BJ (cell line): ENCODE results near the gene PRDX2. TPM values are rescaled to one million over a fixed set of nuclear protein-coding genes. Genes with fewer than 3 reads are reported as not detected.

Experiments
- CTCF ChIA-PET: fragments of 350-600 bp; formaldehyde crosslinking; extraction: SDS; loops from one replicate; lab custom pipeline; 2021; ENCODE audit warnings: antibody characterized with exemption, inconsistent platforms; lab: Yijun Ruan, JAX
- POLR2A ChIA-PET: fragments of 300-600 bp; sonication (Branson Sonifier 250); formaldehyde crosslinking; extraction: SDS; loops from one replicate; lab custom pipeline; 2021; ENCODE audit warnings: antibody characterized with exemption; lab: Charles Lee
- DNase-seq: peaks from one replicate; pipeline ENCODE4 v3.0.0-alpha.2; 2011; ENCODE audit warnings: low read depth
- H3K27me3 ChIP-seq: 2 replicates; pipeline ENCODE4 v1.6.0; 2011; ENCODE audit warnings: low read length; ENCODE audit not compliant: control insufficient read depth, insufficient read depth
- H3K36me3 ChIP-seq: 2 replicates; pipeline ENCODE4 v1.5.1; 2011; ENCODE audit warnings: low read length; ENCODE audit not compliant: control insufficient read depth, insufficient read depth
- H3K4me3 ChIP-seq: 2 replicates; pipeline ENCODE4 v1.5.1; 2011; ENCODE audit warnings: low read depth, mild to moderate bottlenecking, control low read depth, low read length
- CTCF ChIP-seq: IDR thresholded peaks from 2 replicates; pipeline ENCODE4 v1.5.1; 2011; ENCODE audit warnings: low read depth, mild to moderate bottlenecking, control low read depth, inconsistent platforms, low read length, moderate library complexity; ENCODE audit not compliant: insufficient read depth
- polyA plus RNA-seq: library from polyadenylated mRNA; depleted of rRNA; stranded (reverse); fragments of >200 nt; gene quantifications from 2 replicates; pipeline ENCODE4 v1.2.3, GENCODE V29; 2011

The PRDX2 gene
- polyA plus RNA-seq, 1 experiment: 267 TPM

GRCh38 chr19:12766051-12766521, 35.5 kb downstream of the PRDX2 start:
- Histone ChIP-seq H3K27me3 (no peaks in the 10 kb centered on the region), H3K4me3 (peak overlapping the region; percentile 49), H3K36me3 (peaks cover 6% of the 10 kb centered on the region)
- POLR2A ChIA-PET: interaction anchor here (0.6 to 1.2 kb wide), 3 partner anchors 26 to 30 kb away, joined by 3 to 5 read pairs (median 3); partner anchors contain the start of gene JUNB
- TF ChIP-seq CTCF: peak; percentile 88
- DNase-seq: no peak
- CTCF ChIA-PET: interaction anchor here (0.6 to 28.6 kb wide), 31 partner anchors 8 to 202 kb away, joined by 3 to 874 read pairs (median 4); partner anchors contain the start of genes BEST2, DNASE2, FBXW9 and GET3

GRCh38 chr19:12764698-12765097, 36.9 kb downstream of the PRDX2 start:
- Histone ChIP-seq H3K4me3 (no peak overlapping the region), H3K27me3 (no peaks in the 10 kb centered on the region), H3K36me3 (peaks cover 6% of the 10 kb centered on the region)
- CTCF ChIA-PET: interaction anchor here (0.7 to 28.6 kb wide), 13 partner anchors 9 to 290 kb away, joined by 3 to 874 read pairs (median 9); partner anchors contain the start of genes BEST2, HOOK2, JUNB and PRDX2
- no peak for TF ChIP-seq CTCF
- POLR2A ChIA-PET: no interaction called here
- no peak for DNase-seq

GRCh38 chr19:12763100-12763499, 38.5 kb downstream of the PRDX2 start:
- CTCF ChIA-PET: interaction anchor here (0.6 to 28.6 kb wide), 5 partner anchors 10 to 136 kb away, joined by 3 to 874 read pairs (median 7); partner anchors contain the start of genes JUNB, PRDX2, RNASEH2A and THSD8
- TF ChIP-seq CTCF: no peak
- DNase-seq: no peak
- peaks cover 6% of the 10 kb centered on the region for H3K36me3 ChIP-seq
- H3K4me3 ChIP-seq: no peak overlapping the region
- POLR2A ChIA-PET: no interaction called here
- no peaks in the 10 kb centered on the region for H3K27me3 ChIP-seq

GRCh38 chr19:12759686-12760085, 41.9 kb downstream of the PRDX2 start:
- no peaks in the 10 kb centered on the region for H3K27me3 ChIP-seq
- no peak for TF ChIP-seq CTCF
- DNase-seq: no peak
- POLR2A ChIA-PET: no interaction called here
- H3K4me3 ChIP-seq: no peak overlapping the region
- CTCF ChIA-PET: interaction anchor here (0.7 to 28.6 kb wide), 26 partner anchors 9 to 206 kb away, joined by 3 to 874 read pairs (median 5); partner anchors contain the start of genes HOOK2, JUNB, MAST1 and PRDX2
- H3K36me3 ChIP-seq: peaks cover 6% of the 10 kb centered on the region

GRCh38 chr19:12757544-12758274, 43.9 kb downstream of the PRDX2 start:
- no peak for DNase-seq
- POLR2A ChIA-PET: no interaction called here
- Histone ChIP-seq H3K27me3 (peaks cover 5% of the 10 kb centered on the region; the same call in 1 of the 2 replicates), H3K36me3 (no peaks in the 10 kb centered on the region), H3K4me3 (peak overlapping the region; percentile 33)
- peak; percentile 75 for TF ChIP-seq CTCF
- CTCF ChIA-PET: interaction anchor here (0.6 to 28.6 kb wide), 21 partner anchors 9 to 133 kb away, joined by 3 to 874 read pairs (median 6); partner anchors contain the start of genes FBXW9, GCDH, GET3 and HOOK2
